Effector CD4-positive, alpha-beta T cell (primary cell): ENCODE data around the gene LY6G5B.

Source experiments
- DNase-seq: peaks from one replicate; pipeline ENCODE4 v3.0.0-alpha.2; 2020

The LY6G5B gene

DNA sequence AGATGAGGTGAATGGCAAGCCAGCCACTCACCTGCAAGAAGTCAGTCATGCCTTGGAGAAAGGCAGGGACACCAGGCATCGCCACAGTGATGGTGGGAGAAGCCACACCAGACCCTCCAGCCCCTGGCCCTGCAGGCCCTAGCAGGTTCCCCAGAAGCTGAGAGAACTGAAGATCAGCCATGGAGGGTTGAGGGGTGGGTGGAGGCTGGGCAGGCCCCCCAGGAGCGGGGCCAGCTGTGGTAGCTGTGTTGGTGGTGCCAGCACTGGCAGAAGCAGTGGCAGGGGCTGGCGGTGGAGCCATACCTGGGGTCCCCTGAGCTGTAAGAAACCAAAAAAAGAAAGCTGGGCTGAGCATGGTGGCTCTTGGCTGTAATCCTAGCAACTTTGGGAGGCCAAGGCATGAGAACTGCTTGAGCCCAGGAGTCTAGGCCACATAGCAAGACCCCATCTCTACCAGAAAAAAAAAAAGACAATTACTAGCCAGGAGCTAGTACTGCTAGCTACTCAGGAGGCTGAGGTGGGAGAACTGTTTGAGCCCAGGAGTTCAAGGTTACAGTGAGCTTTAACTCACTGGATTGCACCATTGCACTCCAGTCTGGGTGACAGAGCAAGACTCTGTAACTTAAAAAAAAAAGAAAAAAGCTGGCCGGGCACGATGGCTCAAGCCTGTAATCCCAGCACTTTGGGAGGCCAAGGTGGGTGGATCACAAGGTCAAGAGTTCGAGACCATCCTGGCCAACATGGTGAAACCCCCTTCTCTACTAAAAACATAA lies 26.8 kb upstream of the LY6G5B start:
- no peak for DNase-seq

DNA sequence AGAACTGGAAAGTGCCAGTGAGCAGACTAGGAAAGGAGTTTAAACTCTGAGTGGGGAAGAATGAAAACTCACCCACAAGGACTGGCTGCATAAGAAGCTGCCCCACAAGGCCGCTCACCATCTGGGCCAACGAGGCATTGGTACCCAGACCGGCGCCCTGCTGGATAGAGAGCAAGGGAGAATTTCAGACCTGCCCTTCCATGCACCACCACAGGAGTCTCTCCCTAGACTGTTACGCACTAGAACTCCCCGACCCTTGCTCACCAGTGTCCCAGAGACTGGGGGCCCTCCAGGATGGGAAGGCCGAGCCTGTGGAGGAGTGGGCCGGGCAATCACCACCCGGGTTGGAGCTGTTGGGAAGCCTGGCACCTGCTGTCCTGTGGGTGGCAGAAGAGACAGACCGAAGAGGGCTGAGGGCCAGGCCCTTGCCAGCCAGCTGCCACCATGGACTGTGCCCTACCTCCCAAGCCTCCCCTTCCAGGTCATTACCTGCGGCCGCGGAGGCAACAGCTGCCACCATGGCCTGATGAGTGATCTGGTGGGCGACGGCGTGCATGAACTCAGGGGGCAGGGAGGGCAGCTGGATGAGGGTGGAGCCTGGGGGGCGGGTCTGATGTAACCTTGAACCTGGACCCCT lies 25.8 kb upstream of the LY6G5B start:
- DNase-seq = no peak

DNA sequence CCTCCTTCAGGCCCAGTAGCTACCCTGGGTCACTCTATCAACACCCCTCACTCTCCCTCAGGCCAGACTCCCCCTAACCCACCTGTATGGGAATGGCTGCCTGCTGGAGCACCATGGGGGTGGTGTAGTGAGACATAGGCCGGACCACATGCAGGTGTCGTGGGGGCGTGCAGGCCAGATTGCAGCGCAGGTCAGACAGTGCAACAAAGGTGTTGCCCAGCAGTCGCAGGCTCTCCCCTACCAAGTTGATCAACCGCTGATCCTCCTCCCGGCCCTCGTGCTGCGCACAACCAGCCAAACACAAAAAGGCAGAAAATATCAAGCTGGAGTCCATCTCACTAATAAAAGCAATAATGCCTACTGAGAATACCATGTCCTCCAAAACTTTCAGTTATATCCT lies 24.5 kb upstream of the LY6G5B start:
- no peak for DNase-seq

- no peak for DNase-seq
Measured at GRCh38 chr6:31651602-31652191, 18.1 kb upstream of the LY6G5B start.

- DNase-seq = peak; percentile 80
Measured at GRCh38 chr6:31652925-31653724, 16.7 kb upstream of the LY6G5B start.

DNA sequence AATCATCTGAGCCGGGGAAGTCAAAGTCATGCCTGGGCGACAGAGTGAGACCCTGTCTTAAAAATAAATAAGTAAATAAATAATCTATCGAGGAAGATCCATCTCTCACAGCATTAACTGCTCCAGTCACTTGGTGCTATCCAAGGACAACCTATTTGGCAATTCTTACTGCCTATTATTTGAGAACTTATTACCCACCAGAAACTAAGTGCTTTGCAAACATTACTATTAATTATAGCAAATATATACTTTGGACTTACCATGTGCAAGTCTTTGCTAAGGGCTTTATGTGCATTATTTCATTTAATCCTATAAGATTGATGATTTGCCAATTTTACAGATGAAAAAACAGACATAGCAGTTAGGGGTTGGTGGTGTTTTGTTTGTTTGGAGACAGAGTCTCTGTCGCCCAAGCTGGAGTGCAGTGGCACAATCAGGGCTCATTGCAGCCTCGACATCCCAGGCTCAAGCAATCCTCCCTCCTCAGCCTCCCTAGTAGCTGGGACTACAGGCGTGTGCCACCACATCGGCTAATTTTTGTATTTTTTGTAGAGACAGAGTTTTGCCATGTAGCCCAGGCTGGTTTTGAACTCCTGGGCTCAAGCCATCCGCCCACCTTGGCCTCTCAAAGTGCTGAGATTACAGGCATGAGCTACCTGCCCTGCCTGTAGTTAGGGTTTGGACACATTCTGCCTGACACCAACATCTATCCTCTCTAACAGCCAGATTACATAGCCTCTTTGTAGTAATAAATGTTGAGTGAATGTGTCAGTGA lies 15.0 kb upstream of the LY6G5B start:
- DNase-seq = no peak

DNA sequence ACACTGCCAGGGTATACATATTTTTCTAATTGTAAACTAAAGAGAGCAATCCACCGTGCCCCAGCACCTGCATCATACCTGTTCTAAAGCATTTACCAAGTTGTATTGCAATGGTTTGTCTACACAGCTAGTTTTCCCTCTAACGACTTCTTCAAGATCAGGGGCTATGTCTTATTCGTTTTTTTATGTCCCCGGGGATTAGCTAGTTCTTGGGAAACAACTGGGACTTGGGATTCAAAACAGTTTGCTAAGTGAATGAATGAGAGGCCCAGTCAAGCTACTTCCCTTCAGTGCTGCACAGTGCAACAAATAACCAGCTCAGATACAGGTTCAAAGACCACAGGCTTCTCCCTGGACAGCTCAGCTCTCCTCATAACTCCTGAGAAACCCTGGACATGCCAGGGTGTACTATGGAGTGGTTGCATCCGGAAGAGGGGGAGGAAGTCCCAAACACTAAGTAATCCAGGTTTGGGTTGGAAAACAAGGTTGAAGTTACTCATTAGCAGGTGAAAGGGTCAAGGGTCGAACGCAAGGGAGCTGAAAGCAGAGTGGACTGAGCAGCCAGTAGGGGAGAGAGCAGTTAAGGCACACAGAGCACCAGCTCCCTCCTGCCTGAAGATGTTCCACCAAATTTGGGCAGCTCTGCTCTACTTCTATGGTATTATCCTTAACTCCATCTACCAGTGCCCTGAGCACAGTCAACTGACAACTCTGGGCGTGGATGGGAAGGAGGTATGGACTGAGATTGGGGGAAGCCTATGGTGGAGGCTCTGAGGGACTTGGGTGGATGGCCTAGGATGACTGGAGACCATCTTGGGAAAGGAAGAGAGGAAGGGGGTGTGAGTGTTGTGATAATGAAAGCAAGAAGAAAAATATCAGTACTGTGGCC lies 14.2 kb upstream of the LY6G5B start, which contains the start of gene APOM:
TSS of gene APOM (plus strand) at position 546 of the 889 bp plus-strand sequence. CDS start at position 619, 73 bp downstream.
- no peak for DNase-seq

GRCh38 chr6:31657406-31658157 lies 12.2 kb upstream of the LY6G5B start:
- no peak for DNase-seq

- DNase-seq = no peak
Measured at GRCh38 chr6:31658158-31658688, 11.6 kb upstream of the LY6G5B start.

GRCh38 chr6:31658983-31659648 lies 10.7 kb upstream of the LY6G5B start:
- no peak for DNase-seq

- DNase-seq = no peak
Measured at GRCh38 chr6:31659649-31660380, 10.0 kb upstream of the LY6G5B start.

DNA sequence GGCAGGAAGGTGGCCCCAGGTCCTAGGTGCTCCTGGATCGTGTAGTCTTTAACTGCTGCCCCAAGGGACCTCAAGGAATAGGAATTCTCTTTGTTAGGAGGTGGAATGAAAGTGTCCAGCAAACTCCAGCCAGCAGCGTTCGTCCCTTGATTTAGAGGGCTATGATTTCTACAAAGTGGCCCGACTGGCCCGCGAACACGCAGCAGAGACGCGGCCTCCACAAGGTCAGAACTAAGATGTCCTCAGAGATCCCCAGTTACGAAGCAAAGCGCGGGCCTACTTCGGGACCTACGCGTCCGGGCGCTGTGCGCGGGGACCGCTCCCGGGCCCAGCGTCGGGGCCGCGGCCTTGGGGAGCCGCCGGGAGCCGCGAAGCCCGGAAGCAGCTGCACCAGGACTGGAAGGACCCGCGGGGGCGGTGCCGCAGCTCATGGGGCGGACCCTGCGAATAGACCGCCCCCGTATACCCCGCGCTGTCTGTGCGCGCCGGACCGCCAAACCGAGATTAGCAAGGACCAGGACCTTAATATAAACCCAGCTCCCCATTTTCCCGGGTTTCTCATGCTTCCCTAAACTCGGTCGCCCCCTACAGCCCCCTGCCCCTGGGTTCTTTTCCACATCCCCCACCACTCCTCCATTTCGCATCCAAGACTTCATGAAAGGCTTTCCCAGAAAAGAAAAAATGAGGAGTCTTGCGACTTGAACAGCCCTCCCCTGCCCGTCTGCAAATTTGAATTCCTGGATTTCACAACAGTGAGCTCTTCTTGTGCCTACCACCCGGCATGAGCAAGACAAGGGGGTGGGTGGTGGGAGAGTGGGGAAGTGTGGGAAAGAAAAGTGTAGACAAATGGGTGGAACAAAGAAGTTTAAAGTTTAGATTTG lies 9.2 kb upstream of the LY6G5B start, which contains the start of gene C6orf47:
TSS of gene C6orf47 (minus strand) at position 398 of the 881 bp plus-strand sequence. CDS start 831 bp downstream, outside the sequence.
- DNase-seq = peak; percentile 68

GRCh38 chr6:31661262-31662123 lies 8.3 kb upstream of the LY6G5B start:
- no peak for DNase-seq

GRCh38 chr6:31662124-31662723 lies 7.6 kb upstream of the LY6G5B start:
- no peak for DNase-seq

- DNase-seq = no peak
Measured at GRCh38 chr6:31663126-31663960, 6.4 kb upstream of the LY6G5B start.
